ENCODE data around the gene MINDY2. TPM values are rescaled to one million over a fixed set of nuclear protein-coding genes. Genes with fewer than 3 reads are reported as not detected.

MINDY2 gene
- 10 to 100 TPM; 12.0 to 16.9 TPM for total RNA-seq

GRCh38 chr15:58770857-58771620 is at the start of gene MINDY2:
TSS of gene MINDY2 (plus strand) at chr15:58771302. CDS start at chr15:58771396, 94 bp downstream.
- Mint-ChIP-seq H3K27me3 (no peaks in the 10 kb centered on the region), H3K4me3 (no peak within 1 kb of the TSS), H3K27ac (peak within 1 kb of the TSS; percentile 87), H3K36me3 (no peaks in the 10 kb centered on the region), H3K4me1 (peaks cover 6% of the 10 kb centered on the region), H3K9me3 (ENCODE audit: low read depth) (no peaks in the 10 kb centered on the region)
- CTCF ChIA-PET, result interaction anchor here (0.6 to 2.2 kb wide), 19 partner anchors 11 to 758 kb away, joined by 3 to 23 read pairs (median 5); partner anchors contain the start of gene ADAM10
- peak; percentile 99 for ATAC-seq
- peak; percentile 98 for DNase-seq

- Mint-ChIP-seq H3K27ac (no peak overlapping the region), H3K36me3 (peaks cover 15% of the 10 kb centered on the region), H3K9me3 (ENCODE audit: low read depth) (peaks cover 2% of the 10 kb centered on the region), H3K27me3 (no peaks in the 10 kb centered on the region), H3K4me1 (peaks cover 10% of the 10 kb centered on the region), H3K4me3 (no peak overlapping the region)
- CTCF ChIA-PET, result no interaction called here
- DNase-seq (no peak), ATAC-seq (no peak)
Observed at GRCh38 chr15:58724466-58724865, 46.6 kb upstream of the MINDY2 start.

GRCh38 chr15:58726867-58727266 is 44.2 kb upstream of the MINDY2 start:
- Mint-ChIP-seq H3K27me3 (no peaks in the 10 kb centered on the region), H3K36me3 (peaks cover 23% of the 10 kb centered on the region)
- no peak for ATAC-seq

GRCh38 chr15:58731756-58732535 is 39.2 kb upstream of the MINDY2 start:
- Mint-ChIP-seq H3K27me3 (no peaks in the 10 kb centered on the region), H3K9me3 (ENCODE audit: low read depth) (no peaks in the 10 kb centered on the region), H3K4me3 (no peak overlapping the region), H3K36me3 (peaks cover 36% of the 10 kb centered on the region), H3K27ac (no peak overlapping the region), H3K4me1 (peaks cover 26% of the 10 kb centered on the region)
- ATAC-seq (no peak), DNase-seq (no peak)
- CTCF ChIA-PET, result no interaction called here

More at GRCh38 chr15:58726867-58727266, 44.2 kb upstream of the MINDY2 start:
- no peak for DNase-seq
- CTCF ChIA-PET, result interaction anchor here (0.7 kb wide), 1 partner anchor 86 kb away, joined by 4 read pairs; no protein-coding TSS in a partner anchor
- H3K9me3 Mint-ChIP-seq (ENCODE audit: low read depth), result peaks cover 2% of the 10 kb centered on the region
- no peak overlapping the region for H3K4me3 Mint-ChIP-seq
- H3K27ac Mint-ChIP-seq, result no peak overlapping the region
- peaks cover 19% of the 10 kb centered on the region for H3K4me1 Mint-ChIP-seq

- Mint-ChIP-seq H3K4me1 (peaks cover 33% of the 10 kb centered on the region), H3K27me3 (no peaks in the 10 kb centered on the region), H3K27ac (no peak overlapping the region), H3K9me3 (ENCODE audit: low read depth) (no peaks in the 10 kb centered on the region), H3K4me3 (no peak overlapping the region), H3K36me3 (peaks cover 36% of the 10 kb centered on the region)
- CTCF ChIA-PET, result no interaction called here
- DNase-seq (no peak), ATAC-seq (no peak)
Observed at GRCh38 chr15:58732625-58733363, 38.3 kb upstream of the MINDY2 start.

- Mint-ChIP-seq H3K4me1 (peaks cover 42% of the 10 kb centered on the region), H3K9me3 (ENCODE audit: low read depth) (no peaks in the 10 kb centered on the region), H3K27me3 (no peaks in the 10 kb centered on the region), H3K27ac (no peak overlapping the region), H3K4me3 (no peak overlapping the region), H3K36me3 (peaks cover 29% of the 10 kb centered on the region)
- ATAC-seq, result no peak
- CTCF ChIA-PET, result no interaction called here
- no peak for DNase-seq
Observed at GRCh38 chr15:58734859-58735258, 36.2 kb upstream of the MINDY2 start.

- Mint-ChIP-seq H3K4me1 (peaks cover 39% of the 10 kb centered on the region), H3K27me3 (no peaks in the 10 kb centered on the region), H3K4me3 (no peak overlapping the region), H3K36me3 (peaks cover 20% of the 10 kb centered on the region), H3K27ac (no peak overlapping the region), H3K9me3 (ENCODE audit: low read depth) (no peaks in the 10 kb centered on the region)
- ATAC-seq (no peak), DNase-seq (no peak)
- CTCF ChIA-PET, result interaction anchor here (0.6 kb wide), 1 partner anchor 48 kb away, joined by 4 read pairs; no protein-coding TSS in a partner anchor
Observed at GRCh38 chr15:58736018-58736643, 35.0 kb upstream of the MINDY2 start.

GRCh38 chr15:58737298-58737697 is 33.8 kb upstream of the MINDY2 start:
- CTCF ChIA-PET, result no interaction called here
- DNase-seq, result no peak
- Mint-ChIP-seq H3K4me3 (no peak overlapping the region), H3K4me1 (peaks cover 38% of the 10 kb centered on the region), H3K9me3 (ENCODE audit: low read depth) (no peaks in the 10 kb centered on the region), H3K36me3 (peaks cover 12% of the 10 kb centered on the region), H3K27ac (no peak overlapping the region), H3K27me3 (no peaks in the 10 kb centered on the region)
- no peak for ATAC-seq

GRCh38 chr15:58738046-58738707 is 32.9 kb upstream of the MINDY2 start:
- no peak for DNase-seq
- ATAC-seq, result peak; percentile 30
- no peaks in the 10 kb centered on the region for H3K27me3 Mint-ChIP-seq
- peaks cover 39% of the 10 kb centered on the region for H3K4me1 Mint-ChIP-seq
- H3K9me3 Mint-ChIP-seq (ENCODE audit: low read depth), result no peaks in the 10 kb centered on the region
- H3K4me3 Mint-ChIP-seq, result no peak overlapping the region
- no peak overlapping the region for H3K27ac Mint-ChIP-seq
- H3K36me3 Mint-ChIP-seq, result peaks cover 7% of the 10 kb centered on the region
- CTCF ChIA-PET, result interaction anchor here (0.9 kb wide), 1 partner anchor 8 kb away, joined by 3 read pairs; no protein-coding TSS in a partner anchor

- H3K4me3 Mint-ChIP-seq, result no peak overlapping the region
- no peaks in the 10 kb centered on the region for H3K27me3 Mint-ChIP-seq
- CTCF ChIA-PET, result no interaction called here
Observed at GRCh38 chr15:58740436-58740835, 30.7 kb upstream of the MINDY2 start.

GRCh38 chr15:58741032-58741431 is 30.1 kb upstream of the MINDY2 start:
- H3K27ac Mint-ChIP-seq, result no peak overlapping the region
- H3K9me3 Mint-ChIP-seq (ENCODE audit: low read depth), result no peaks in the 10 kb centered on the region
- ATAC-seq (no peak), DNase-seq (no peak)
- H3K4me1 Mint-ChIP-seq, result peaks cover 49% of the 10 kb centered on the region
- CTCF ChIA-PET, result interaction anchor here (0.9 kb wide), 1 partner anchor 342 kb away, joined by 3 read pairs; no protein-coding TSS in a partner anchor
- H3K36me3 Mint-ChIP-seq, result peaks cover 11% of the 10 kb centered on the region
- H3K27me3 Mint-ChIP-seq, result no peaks in the 10 kb centered on the region
- H3K4me3 Mint-ChIP-seq, result no peak overlapping the region

More at GRCh38 chr15:58740436-58740835, 30.7 kb upstream of the MINDY2 start:
- Mint-ChIP-seq H3K27ac (no peak overlapping the region), H3K4me1 (peaks cover 47% of the 10 kb centered on the region), H3K36me3 (peaks cover 9% of the 10 kb centered on the region), H3K9me3 (ENCODE audit: low read depth) (no peaks in the 10 kb centered on the region)
- no peak for ATAC-seq
- no peak for DNase-seq

- no peak overlapping the region for H3K27ac Mint-ChIP-seq
- H3K36me3 Mint-ChIP-seq, result peaks cover 13% of the 10 kb centered on the region
- CTCF ChIA-PET, result interaction anchor here (0.7 to 2.4 kb wide), 3 partner anchors 32 to 514 kb away, joined by 3 to 7 read pairs (median 3); no protein-coding TSS in a partner anchor
- H3K4me3 Mint-ChIP-seq, result no peak overlapping the region
- H3K4me1 Mint-ChIP-seq, result peaks cover 52% of the 10 kb centered on the region
- DNase-seq (no peak), ATAC-seq (no peak)
- H3K27me3 Mint-ChIP-seq, result no peaks in the 10 kb centered on the region
- H3K9me3 Mint-ChIP-seq (ENCODE audit: low read depth), result no peaks in the 10 kb centered on the region
Observed at GRCh38 chr15:58742022-58742813, 28.9 kb upstream of the MINDY2 start.

Data from activated CD8-positive, alpha-beta memory T cell treated with anti-CD3 and anti-CD28 coated beads, Interleukin-2, amount 10 ng/mL, durations not matched to agents 7 days and 5 days (primary cell).